ENCODE results near the gene ELMOD3. TPM values are rescaled to one million over a fixed set of nuclear protein-coding genes. Genes with fewer than 3 reads are reported as not detected.
"Not testable (repeated sequence)": the region's sequence is repeated elsewhere in the genome, so short reads cannot be mapped to it uniquely, and the experiment has no call there.

Gene ELMOD3
- total RNA-seq, 2 experiments from 2014 or later: 11.2 to 12.9 TPM

- Mint-ChIP-seq H3K27me3 (no peaks in the 10 kb centered on the region), H3K4me1 (no peaks in the 10 kb centered on the region), H3K36me3 (ENCODE audit: low read depth) (peaks cover 45% of the 10 kb centered on the region), H3K9me3 (ENCODE audit: low read depth) (peaks cover 7% of the 10 kb centered on the region), H3K4me3 (no peak overlapping the region), H3K27ac (no peak overlapping the region)
- no peak for DNase-seq
- intact Hi-C loops (cut with DNase I, micrococcal nuclease): no loop called here
- ChIA-PET POLR2A (no interaction called here), CTCF (interaction anchor here (0.6 to 1.3 kb wide), 2 partner anchors 13 to 22 kb away, joined by 3 to 4 read pairs; partner anchors contain the start of genes ELMOD3 and RETSAT)
- no peak for ATAC-seq
Observed at GRCh38 chr2:85376291-85377065, 21.9 kb downstream of the ELMOD3 start.

- peaks cover 7% of the 10 kb centered on the region for H3K9me3 Mint-ChIP-seq (ENCODE audit: low read depth)
- CTCF ChIA-PET: interaction anchor here (0.6 to 1.3 kb wide), 2 partner anchors 12 to 23 kb away, joined by 3 to 4 read pairs; partner anchors contain the start of genes ELMOD3 and RETSAT
Observed at GRCh38 chr2:85377083-85377482, 22.5 kb downstream of the ELMOD3 start.

DNA sequence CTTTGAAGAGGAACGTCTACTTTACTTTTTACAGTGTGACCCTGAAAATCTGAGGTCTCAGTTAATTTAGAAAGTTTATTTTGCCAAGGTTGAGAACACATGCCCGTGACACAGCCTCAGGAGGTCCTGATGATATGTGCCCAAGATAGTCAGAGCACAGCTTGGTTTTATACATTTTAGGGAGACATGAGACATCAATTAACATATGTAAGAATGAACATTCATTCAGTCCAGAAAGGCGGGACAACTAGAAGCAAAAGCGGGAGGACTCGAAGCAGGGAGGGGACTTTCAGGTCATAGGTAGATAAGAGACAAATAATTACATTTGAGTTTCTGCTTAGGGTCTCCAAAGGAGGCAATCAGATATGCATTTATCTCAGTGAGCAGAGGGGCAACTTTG, 23.7 kb downstream of the ELMOD3 start:
- ChIA-PET CTCF (no interaction called here), POLR2A (no interaction called here)
- no peak for ATAC-seq
- DNase-seq: no peak
- Mint-ChIP-seq H3K36me3 (ENCODE audit: low read depth) (peaks cover 47% of the 10 kb centered on the region), H3K9me3 (ENCODE audit: low read depth) (peaks cover 7% of the 10 kb centered on the region), H3K4me1 (no peaks in the 10 kb centered on the region), H3K27me3 (no peaks in the 10 kb centered on the region), H3K27ac (no peak overlapping the region), H3K4me3 (no peak overlapping the region)
- intact Hi-C loops (cut with DNase I, micrococcal nuclease): no loop called here

More at GRCh38 chr2:85377083-85377482, 22.5 kb downstream of the ELMOD3 start:
- ATAC-seq (no peak), DNase-seq (no peak)
- POLR2A ChIA-PET: no interaction called here
- Mint-ChIP-seq H3K4me3 (no peak overlapping the region), H3K27ac (no peak overlapping the region), H3K36me3 (ENCODE audit: low read depth) (peaks cover 48% of the 10 kb centered on the region), H3K27me3 (no peaks in the 10 kb centered on the region), H3K4me1 (no peaks in the 10 kb centered on the region)
- intact Hi-C loops (cut with DNase I, micrococcal nuclease): no loop called here

- Mint-ChIP-seq H3K4me3 (no peak overlapping the region), H3K27me3 (no peaks in the 10 kb centered on the region), H3K4me1 (no peaks in the 10 kb centered on the region), H3K9me3 (ENCODE audit: low read depth) (peaks cover 7% of the 10 kb centered on the region), H3K27ac (no peak overlapping the region), H3K36me3 (ENCODE audit: low read depth) (peaks cover 40% of the 10 kb centered on the region)
- CTCF ChIA-PET: no interaction called here
- intact Hi-C loops (cut with DNase I, micrococcal nuclease): no loop called here
- ATAC-seq (no peak), DNase-seq (no peak)
- POLR2A ChIA-PET: no interaction called here
Observed at GRCh38 chr2:85380048-85380447, 25.5 kb downstream of the ELMOD3 start.

DNA sequence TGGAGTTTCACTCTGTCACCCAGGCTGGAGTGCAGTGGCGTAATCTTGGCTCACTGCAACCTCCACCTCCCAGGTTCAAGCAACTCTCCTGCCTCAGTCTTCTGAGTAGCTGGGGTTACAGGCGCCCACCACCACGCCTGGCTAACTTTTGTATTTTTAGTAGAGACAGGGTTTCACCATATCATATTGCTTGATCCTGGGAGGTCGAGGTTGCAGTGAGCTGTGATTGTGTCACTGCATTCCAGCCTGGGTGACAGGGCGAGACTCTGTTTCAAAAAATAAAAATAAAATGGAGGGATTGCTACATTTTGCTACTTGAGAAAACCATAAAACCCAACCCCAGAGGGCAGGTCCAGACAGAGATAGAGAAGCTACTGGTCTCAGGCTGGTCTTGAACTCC, 28.6 kb downstream of the ELMOD3 start:
- H3K27me3 Mint-ChIP-seq; ATAC-seq; intact Hi-C loops (cut with DNase I, micrococcal nuclease); H3K4me3 Mint-ChIP-seq; H3K9me3 Mint-ChIP-seq (ENCODE audit: low read depth); H3K4me1 Mint-ChIP-seq; DNase-seq; H3K27ac Mint-ChIP-seq: not testable (repeated sequence)
- CTCF ChIA-PET: interaction anchor here (0.7 to 1.0 kb wide), 2 partner anchors 168 to 275 kb away, joined by 3 read pairs; no protein-coding TSS in a partner anchor
- H3K36me3 Mint-ChIP-seq (ENCODE audit: low read depth): peaks cover 30% of the 10 kb centered on the region
- POLR2A ChIA-PET: interaction anchor here (0.7 kb wide), 1 partner anchor 313 kb away, joined by 5 read pairs; no protein-coding TSS in a partner anchor

- intact Hi-C loops (cut with DNase I, micrococcal nuclease): no loop called here
- H3K9me3 Mint-ChIP-seq (ENCODE audit: low read depth): peaks cover 5% of the 10 kb centered on the region
- no peaks in the 10 kb centered on the region for H3K4me1 Mint-ChIP-seq
- CTCF ChIA-PET: interaction anchor here (0.7 to 1.0 kb wide), 3 partner anchors 19 to 168 kb away, joined by 3 read pairs; no protein-coding TSS in a partner anchor
- DNase-seq (no peak), ATAC-seq (no peak)
- POLR2A ChIA-PET: no interaction called here
- H3K36me3 Mint-ChIP-seq (ENCODE audit: low read depth): peaks cover 23% of the 10 kb centered on the region
- no peak overlapping the region for H3K4me3 Mint-ChIP-seq
- H3K27ac Mint-ChIP-seq: peak overlapping the region; percentile 3
- H3K27me3 Mint-ChIP-seq: no peaks in the 10 kb centered on the region
Observed at GRCh38 chr2:85383850-85384249, 29.3 kb downstream of the ELMOD3 start.

DNA sequence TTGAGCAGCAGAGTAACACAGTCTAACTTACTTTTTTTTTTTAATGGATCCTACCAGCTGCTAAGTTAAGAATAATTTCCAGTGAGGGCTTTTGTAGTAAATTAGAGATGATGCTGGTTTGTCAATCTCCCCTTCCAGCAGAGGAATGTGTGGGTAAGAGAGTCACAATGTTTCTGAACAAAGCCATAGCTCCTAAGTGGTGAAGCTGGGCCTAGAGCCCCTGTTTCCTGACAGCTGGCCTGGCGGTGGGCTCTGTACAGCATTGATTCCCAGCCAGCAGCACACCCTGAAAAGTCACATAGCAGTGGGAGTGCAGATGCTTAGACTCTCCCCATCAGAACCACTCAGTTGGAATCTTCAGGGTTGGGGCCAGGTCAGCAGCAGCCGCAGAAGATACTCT, 31.2 kb downstream of the ELMOD3 start:
- peaks cover 9% of the 10 kb centered on the region for H3K36me3 Mint-ChIP-seq (ENCODE audit: low read depth)
- no peak overlapping the region for H3K4me3 Mint-ChIP-seq
- H3K9me3 Mint-ChIP-seq (ENCODE audit: low read depth): no peaks in the 10 kb centered on the region
- ChIA-PET POLR2A (no interaction called here), CTCF (interaction anchor here (0.7 to 7.4 kb wide), 3 partner anchors 20 to 305 kb away, joined by 3 to 84 read pairs (median 4); no protein-coding TSS in a partner anchor)
- no peak for ATAC-seq
- no peak overlapping the region for H3K27ac Mint-ChIP-seq
- no peaks in the 10 kb centered on the region for H3K4me1 Mint-ChIP-seq
- DNase-seq: no peak
- intact Hi-C loops (cut with DNase I, micrococcal nuclease): no loop called here
- no peaks in the 10 kb centered on the region for H3K27me3 Mint-ChIP-seq

DNA sequence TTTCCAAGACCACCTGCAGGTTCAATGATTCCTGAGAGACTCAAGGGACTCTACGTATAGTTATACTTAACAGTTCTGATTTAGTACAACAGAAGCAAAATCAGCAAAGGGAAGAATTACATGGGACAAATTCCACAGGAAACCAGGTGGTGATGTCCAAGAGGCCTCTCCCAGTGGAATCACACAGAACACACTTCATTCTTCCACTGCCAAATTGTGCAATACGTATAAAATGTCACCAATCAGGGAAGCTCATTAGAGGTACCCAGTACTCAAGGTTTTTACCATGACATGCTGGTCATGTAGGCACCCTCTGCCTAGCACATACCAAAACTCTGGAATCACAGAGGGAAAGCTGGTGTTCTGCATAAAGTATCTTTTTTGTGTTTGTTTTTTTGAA, 33.2 kb downstream of the ELMOD3 start:
- no peak overlapping the region for H3K4me3 Mint-ChIP-seq
- no peaks in the 10 kb centered on the region for H3K27me3 Mint-ChIP-seq
- H3K9me3 Mint-ChIP-seq (ENCODE audit: low read depth): no peaks in the 10 kb centered on the region
- H3K27ac Mint-ChIP-seq: no peak overlapping the region
- CTCF ChIA-PET: interaction anchor here (0.7 to 7.4 kb wide), 3 partner anchors 21 to 250 kb away, joined by 3 to 84 read pairs (median 4); no protein-coding TSS in a partner anchor
- H3K36me3 Mint-ChIP-seq (ENCODE audit: low read depth): peaks cover 6% of the 10 kb centered on the region
- no peak for ATAC-seq
- intact Hi-C loops (cut with DNase I, micrococcal nuclease): no loop called here
- DNase-seq: no peak
- peaks cover 5% of the 10 kb centered on the region for H3K4me1 Mint-ChIP-seq
- POLR2A ChIA-PET: no interaction called here

GRCh38 chr2:85388878-85389538, 34.4 kb downstream of the ELMOD3 start:
- CTCF ChIA-PET: interaction anchor here (0.6 to 7.4 kb wide), 11 partner anchors 12 to 248 kb away, joined by 3 to 84 read pairs (median 4); partner anchors contain the start of gene MAT2A
- Mint-ChIP-seq H3K27me3 (no peaks in the 10 kb centered on the region), H3K36me3 (ENCODE audit: low read depth) (peaks cover 6% of the 10 kb centered on the region), H3K4me3 (no peak overlapping the region), H3K4me1 (peaks cover 6% of the 10 kb centered on the region), H3K27ac (no peak overlapping the region), H3K9me3 (ENCODE audit: low read depth) (no peaks in the 10 kb centered on the region)
- no peak for ATAC-seq
- DNase-seq: no peak
- POLR2A ChIA-PET: no interaction called here
- intact Hi-C loops (cut with DNase I, micrococcal nuclease): no loop called here

- no peak overlapping the region for H3K27ac Mint-ChIP-seq
- DNase-seq (peak; percentile 88), ATAC-seq (peak; percentile 88)
- CTCF ChIA-PET: interaction anchor here (0.5 to 7.4 kb wide), 11 partner anchors 9 to 779 kb away, joined by 3 to 84 read pairs (median 4); partner anchors contain the start of genes MAT2A and RNF181
- H3K4me1 Mint-ChIP-seq: peaks cover 6% of the 10 kb centered on the region
- intact Hi-C loops (cut with DNase I, micrococcal nuclease): loop anchor here (1.0 to 2.0 kb wide), 2 partner anchors 30 to 161 kb away; no protein-coding TSS in a partner anchor
- no peaks in the 10 kb centered on the region for H3K9me3 Mint-ChIP-seq (ENCODE audit: low read depth)
- H3K4me3 Mint-ChIP-seq: no peak overlapping the region
- H3K27me3 Mint-ChIP-seq: no peaks in the 10 kb centered on the region
- POLR2A ChIA-PET: no interaction called here
- H3K36me3 Mint-ChIP-seq (ENCODE audit: low read depth): peaks cover 4% of the 10 kb centered on the region
Observed at GRCh38 chr2:85390941-85391669, 36.5 kb downstream of the ELMOD3 start.

- Mint-ChIP-seq H3K4me3 (no peak overlapping the region), H3K27ac (no peak overlapping the region), H3K4me1 (peaks cover 12% of the 10 kb centered on the region), H3K36me3 (ENCODE audit: low read depth) (peaks cover 2% of the 10 kb centered on the region), H3K27me3 (no peaks in the 10 kb centered on the region), H3K9me3 (ENCODE audit: low read depth) (no peaks in the 10 kb centered on the region)
- POLR2A ChIA-PET: no interaction called here
- no peak for ATAC-seq
- CTCF ChIA-PET: interaction anchor here (1.1 to 2.3 kb wide), 4 partner anchors 11 to 243 kb away, joined by 3 to 9 read pairs (median 3); no protein-coding TSS in a partner anchor
- intact Hi-C loops (cut with DNase I, micrococcal nuclease): no loop called here
- no peak for DNase-seq
Observed at GRCh38 chr2:85393836-85394235, 39.3 kb downstream of the ELMOD3 start.

All from activated CD4-positive, alpha-beta T cell treated with anti-CD3 and anti-CD28 coated beads for 36 hours (primary cell).